GM18498 (cell line): ENCODE results near the gene GRID1.

ENCODE experiments used
- ATAC-seq: cut with Tn5 transposase; IDR thresholded peaks from one replicate; pipeline ENCODE4 v1.9.1; 2021; ENCODE audit warnings: mild to moderate bottlenecking, moderate library complexity; ENCODE audit not compliant: unreplicated experiment

Gene GRID1

GRCh38 chr10:85920311-85920710 lies 446.3 kb downstream of the GRID1 start:
- no peak for ATAC-seq

GRCh38 chr10:85919491-85920021 lies 447.0 kb downstream of the GRID1 start:
- ATAC-seq = no peak

DNA sequence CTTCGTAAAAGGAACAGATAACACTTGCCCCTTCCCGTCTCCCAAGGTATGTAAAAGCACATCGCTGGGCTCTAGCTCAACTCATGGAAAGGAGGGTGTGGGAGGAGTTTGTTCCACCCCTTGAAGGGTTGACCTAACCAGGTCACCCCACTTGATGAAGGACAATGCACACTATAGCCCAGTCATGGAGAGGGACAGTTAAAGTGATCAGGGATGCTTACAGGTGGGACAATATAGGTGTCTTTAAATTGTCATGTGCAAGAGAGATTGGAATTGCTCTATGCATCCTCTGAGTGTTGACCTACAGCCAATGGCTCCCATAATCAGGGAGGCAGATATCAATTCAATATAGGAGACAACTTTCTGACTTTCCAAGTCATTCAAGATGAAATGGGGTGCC lies 448.2 kb downstream of the GRID1 start:
- ATAC-seq = no peak

DNA sequence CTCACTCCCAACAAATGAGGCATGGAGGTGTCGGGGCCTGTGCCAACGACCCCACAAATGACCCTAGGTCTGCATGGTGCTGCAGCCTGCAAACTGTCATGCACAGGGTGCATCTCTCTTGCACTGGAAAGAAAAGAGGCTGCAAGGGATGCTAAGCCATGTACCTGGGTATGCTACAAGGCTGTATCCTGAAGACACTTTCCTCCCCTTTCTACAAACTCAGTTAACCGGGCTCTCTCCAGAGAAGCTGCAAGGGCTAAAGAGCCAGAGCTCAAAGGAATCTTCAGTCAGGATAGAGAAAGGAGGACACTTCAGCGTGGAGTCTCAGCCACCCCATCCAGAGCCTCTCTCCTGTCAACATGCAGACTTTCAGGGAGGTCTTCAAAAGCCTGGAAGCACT lies 449.0 kb downstream of the GRID1 start:
- no peak for ATAC-seq

DNA sequence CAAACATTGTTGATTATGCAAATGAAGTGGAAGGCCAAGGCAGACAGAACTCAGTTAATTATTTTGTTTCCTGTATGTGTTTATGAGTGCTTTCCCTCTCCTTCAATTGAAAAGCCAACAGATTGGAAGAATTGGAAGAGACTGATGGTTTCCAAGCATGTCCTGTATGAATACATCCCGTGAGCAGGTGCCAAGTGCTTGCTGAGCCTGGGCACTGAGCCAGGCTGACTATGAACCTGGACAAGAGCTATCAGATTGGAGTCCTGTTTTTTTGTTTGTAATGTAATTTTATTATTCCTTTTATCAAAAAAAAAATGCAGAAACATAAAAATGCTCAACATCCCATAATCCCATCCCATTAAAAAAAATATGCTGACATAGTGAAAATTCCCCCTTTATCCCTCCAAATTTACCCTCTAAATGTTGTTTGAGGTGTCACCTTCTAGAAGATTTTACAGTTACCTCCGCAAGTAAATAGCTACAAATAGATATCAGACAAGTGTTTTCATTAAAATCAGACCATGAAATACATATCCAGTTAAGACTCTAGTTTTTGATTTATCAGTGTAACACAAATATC lies 449.5 kb downstream of the GRID1 start:
- no peak for ATAC-seq

- no peak for ATAC-seq
Measured at GRCh38 chr10:85916286-85916685, 450.3 kb downstream of the GRID1 start.

GRCh38 chr10:85915245-85915846 lies 451.2 kb downstream of the GRID1 start:
- ATAC-seq = no peak

GRCh38 chr10:85914720-85915119 lies 451.9 kb downstream of the GRID1 start:
- ATAC-seq = no peak

DNA sequence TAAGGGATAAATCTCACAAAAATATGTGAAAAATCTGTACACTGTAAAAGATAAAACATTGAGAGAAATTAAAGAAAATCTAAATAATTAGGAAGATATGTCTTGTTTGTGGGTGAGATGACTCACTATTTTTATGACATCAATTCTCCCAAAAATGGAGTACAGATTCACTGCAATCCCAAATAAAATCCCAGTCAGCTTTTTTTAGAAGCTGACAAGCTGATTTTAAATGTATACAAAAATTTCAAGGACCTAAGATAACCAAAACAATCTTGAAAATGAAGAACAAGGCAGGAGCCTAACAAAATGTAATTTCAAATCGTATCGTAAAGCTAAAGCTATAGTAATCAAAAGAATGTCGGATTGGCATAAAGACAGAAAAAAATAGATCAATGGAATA lies 458.1 kb downstream of the GRID1 start:
- ATAC-seq = no peak

DNA sequence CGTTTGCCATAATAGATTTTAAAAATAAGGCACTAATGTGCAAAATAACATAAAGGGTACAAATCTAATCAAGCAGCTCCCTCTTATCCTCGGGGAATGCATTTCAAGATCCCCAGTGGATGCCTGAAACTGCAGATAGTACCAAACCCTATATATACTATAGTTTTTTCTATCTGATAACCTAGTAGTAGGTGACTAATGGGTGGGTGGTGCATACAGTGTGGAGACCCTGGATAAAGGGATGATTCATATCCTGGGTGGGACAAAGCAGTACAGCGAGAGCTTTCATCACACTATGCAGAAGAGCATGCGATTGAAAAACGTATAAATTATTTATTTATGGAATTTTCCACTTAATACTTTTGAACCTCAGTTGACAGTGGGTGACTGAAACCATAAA lies 464.5 kb downstream of the GRID1 start:
- ATAC-seq = no peak

GRCh38 chr10:85901599-85901998 lies 465.0 kb downstream of the GRID1 start:
- ATAC-seq = no peak

- ATAC-seq = no peak
Measured at GRCh38 chr10:85900487-85900886, 466.1 kb downstream of the GRID1 start.

GRCh38 chr10:85900061-85900460 lies 466.5 kb downstream of the GRID1 start:
- no peak for ATAC-seq

DNA sequence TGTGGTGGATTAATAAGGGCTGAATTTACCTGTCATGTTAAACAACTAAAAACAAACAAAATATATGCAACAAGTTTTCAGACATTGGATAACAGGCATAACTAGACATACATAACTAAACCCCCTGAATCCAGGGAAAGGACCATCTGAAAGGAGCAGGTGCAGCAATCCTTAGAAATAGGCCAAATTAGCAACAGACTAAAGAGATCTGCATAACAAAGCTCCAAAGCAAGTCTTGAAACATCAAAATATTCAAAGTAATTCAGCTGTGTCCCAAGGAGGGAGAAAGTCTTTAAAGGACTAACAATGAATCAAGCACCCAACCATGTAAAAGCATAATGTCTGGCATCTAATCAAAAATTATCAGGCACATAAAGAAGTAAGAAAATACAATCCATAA lies 475.1 kb downstream of the GRID1 start:
- ATAC-seq = no peak

DNA sequence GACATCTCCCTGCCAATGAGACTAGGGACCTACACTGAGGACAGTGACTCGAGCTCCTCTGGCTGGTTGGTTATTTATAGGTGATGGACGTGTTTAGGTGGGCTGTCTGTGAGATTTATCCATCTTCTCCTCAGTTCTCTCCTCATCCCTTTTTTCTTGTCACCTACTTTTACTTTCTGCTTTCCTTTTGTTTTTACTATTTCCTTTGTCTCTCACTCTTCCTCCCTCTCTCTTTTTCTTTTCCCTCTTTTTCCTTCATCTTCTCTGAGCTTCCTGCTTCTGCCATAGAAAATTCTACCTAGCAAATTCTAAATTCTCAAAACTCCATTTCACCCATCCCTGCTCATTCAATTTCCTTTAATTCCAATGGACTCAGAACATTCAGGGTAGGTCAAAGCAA lies 478.0 kb downstream of the GRID1 start:
- ATAC-seq = no peak

- ATAC-seq = no peak
Measured at GRCh38 chr10:85888004-85888403, 478.6 kb downstream of the GRID1 start.

DNA sequence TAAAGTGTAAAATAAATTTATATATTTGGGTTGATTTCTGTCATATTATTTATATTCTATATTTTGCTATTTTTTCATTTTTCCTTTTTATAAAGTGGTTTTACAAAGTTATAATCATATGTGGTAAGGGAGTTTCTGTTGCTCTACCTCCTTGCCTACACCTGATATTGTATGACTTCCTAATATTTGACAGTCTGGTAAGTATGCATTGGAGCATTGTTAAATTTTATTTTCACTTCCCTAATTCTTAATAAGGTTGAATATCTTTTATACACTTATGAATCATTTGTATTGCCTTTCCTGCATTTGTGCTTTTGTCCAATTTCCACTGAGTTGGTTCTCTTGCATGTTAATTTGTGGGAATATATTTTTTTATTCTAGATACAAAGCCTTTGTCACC lies 492.4 kb downstream of the GRID1 start:
- ATAC-seq = no peak

GRCh38 chr10:85873063-85873462 lies 493.5 kb downstream of the GRID1 start:
- ATAC-seq = no peak

DNA sequence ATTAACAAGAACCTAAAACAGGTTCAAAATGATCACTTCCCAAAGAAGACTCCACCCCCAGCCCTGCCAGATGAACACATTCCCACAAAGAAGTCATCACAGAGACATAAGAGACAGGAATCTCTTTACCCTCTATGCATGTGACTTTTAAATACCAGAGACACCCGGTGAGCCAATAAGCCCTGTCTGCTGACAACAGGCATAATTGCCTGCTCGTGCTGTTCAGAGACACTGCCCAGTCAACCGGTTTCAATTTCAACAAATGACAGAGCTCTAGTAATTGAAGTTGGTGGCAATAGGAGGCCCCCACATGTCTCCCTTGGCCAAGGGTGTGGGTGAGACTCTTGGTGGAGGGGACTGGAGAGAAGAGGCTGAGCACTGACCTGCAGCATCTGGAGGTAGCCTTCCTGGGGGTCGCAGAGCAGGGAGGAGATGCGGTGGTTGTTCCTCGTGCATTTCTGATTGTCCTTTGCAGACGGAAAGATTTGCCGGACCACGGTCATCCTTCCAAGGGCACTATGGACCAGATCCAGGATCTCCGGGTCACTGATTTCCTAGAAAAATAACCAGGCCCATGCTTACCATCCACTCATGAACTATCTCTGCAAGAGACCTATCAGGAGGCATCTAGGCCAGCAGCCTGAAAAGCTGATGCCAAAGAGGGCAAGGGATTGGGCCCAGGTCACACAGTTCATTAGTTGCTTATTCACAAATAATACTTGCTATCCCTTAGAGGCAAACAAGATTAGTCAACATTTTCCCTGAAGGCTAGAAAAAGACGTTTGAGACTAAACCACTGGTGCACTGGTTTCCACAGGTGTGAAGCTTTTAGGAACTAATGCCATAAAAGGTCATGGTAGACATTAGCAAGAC lies 497.7 kb downstream of the GRID1 start:
- ATAC-seq = no peak

DNA sequence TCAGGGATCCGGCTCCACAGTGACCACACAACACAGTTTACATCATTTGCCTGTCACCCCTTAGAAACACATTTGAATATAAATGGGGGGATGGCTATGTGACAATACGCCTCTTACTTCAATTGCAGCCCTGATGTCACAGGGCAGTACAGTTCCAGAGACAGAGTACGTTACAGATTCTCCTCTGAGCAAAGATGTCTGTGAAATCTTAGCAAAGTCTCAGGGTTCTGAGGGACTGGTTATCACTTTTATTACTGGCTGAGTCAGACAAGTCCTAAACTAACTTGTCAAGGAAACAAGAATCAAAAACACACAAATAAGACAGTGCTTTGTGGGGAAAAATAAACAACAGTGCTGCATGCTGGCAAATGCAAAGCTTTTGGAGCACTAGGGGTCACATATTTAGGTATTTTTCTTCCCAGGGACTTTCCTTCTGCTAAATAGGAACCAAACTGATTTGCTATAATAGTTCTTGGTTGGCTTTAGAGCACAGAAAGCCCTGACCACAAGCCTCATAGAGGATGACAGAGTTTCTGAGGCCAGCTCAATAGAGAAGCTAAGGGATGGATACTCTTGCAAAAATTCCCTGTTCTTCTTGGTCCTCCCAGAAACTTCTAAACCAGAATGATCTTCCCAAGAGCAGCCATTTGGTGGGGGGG lies 501.6 kb downstream of the GRID1 start:
- ATAC-seq = no peak

DNA sequence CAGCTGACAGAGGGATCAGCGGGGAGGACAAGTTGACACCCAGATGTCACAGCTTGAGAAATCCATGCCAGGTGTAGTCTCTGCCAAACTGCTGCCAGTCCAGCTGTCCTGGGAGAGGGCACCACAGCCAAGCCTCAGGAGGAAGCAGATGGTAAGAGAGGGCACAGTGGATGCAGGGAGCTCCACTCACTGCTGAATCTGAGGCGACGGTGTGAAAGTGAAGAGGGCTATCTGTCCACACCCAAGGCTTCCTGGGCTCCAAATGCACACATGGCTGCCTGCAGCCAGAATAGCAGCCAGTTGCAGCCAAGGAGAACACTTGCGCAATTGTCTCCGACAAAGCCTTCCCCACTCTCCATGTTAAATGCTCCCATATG lies 502.4 kb downstream of the GRID1 start:
- ATAC-seq = no peak
